Cortex of kidney (tissue), 1 donor: Measurements from ENCODE around the gene SYNPR.

ENCODE experiments used
- DNase-seq: peaks from one replicate; lab custom pipeline; 2025; lab: John Stamatoyannopoulos, UW

The SYNPR gene

DNA sequence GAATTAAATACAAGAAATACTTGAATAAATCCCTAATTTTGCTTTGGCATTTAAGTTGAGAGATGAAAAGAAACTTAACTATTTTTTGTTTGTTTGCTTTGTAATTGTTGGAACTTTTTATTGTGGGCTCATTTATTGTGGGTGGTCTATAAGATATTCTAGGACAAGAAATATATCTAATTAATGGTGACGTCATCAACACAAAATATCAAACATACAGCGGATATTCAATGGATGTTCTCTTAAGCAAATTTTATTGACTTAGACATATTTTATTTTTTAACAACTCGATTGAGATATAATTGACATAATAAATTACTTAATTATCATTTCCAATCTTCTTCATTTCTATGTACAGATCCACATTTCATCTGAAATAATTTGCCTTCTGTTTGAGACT, 30.0 kb downstream of the SYNPR start:
- DNase-seq = no peak

DNA sequence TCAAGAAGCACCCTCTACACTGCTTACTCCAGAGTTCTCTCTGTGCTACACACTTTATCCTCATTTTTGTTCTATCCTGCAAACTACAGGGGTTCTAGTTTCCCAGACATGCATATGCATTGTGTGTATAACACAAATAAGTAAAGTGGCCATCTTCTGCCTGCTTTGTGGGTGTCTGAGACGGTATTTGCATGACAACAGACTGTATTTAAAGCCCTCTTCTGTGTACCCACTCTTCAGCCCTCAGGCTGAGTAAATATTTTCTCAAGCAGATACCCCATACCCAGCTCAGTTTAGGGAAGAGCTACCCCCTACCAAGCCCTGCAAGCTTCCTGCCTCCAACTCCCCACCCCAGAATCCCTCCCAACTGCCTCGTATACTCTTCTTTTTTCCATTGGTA, 31.7 kb downstream of the SYNPR start:
- no peak for DNase-seq

DNA sequence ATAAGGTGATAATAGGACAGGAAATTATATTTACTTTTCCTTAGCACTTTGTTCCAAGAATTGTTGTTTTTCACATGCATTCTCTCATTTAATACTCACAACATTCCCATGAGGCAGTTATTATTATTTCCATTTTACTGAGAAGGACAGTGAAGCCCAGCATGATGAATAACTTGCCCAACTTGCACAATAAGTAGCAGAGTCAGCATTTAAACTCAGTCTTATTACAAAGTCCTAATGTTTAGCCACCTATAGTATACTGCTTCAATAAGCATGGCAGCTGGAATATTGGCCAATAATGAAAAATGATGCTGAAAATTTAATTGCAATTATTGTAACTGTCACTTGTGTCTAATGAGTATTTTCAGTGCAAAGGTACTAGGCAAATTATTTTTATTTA, 45.7 kb downstream of the SYNPR start:
- no peak for DNase-seq

DNA sequence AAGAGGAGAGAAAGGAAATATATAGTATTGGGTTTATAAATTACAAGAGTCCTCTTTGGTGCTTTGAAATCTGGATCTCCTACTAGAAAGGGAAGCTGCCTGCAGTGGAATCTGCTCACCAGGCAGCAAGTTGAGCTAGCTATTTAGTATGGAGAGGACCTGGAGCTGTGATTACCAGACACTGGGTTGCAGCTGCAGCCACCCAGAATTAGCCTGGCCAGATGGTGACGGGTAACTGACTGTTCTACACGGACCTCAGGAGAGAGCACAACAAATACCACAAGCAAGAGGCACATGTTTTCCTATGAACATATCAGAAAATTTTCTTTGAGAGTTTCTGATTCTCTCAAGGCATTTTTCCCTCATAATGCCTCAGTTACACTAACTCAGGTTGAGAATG, 46.5 kb downstream of the SYNPR start:
- no peak for DNase-seq

DNA sequence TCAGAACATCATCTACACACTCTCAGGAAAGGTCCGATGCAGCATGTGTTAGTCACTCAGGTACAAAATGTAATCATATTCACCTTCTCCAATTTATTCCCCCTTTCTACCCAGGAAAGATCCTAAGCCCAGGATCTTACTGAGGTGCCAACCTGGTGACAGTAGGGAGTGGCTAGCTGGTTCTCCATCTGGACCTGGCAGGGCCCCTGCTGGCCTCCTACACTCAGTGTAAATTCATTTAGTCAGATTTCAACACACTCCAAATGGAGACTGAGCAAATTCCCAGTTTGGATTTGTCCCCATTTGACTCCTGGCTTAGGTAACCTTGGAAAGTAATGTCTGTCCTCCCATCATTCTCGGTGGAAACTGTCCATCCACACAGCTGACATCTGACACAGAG, 47.3 kb downstream of the SYNPR start:
- DNase-seq = no peak

DNA sequence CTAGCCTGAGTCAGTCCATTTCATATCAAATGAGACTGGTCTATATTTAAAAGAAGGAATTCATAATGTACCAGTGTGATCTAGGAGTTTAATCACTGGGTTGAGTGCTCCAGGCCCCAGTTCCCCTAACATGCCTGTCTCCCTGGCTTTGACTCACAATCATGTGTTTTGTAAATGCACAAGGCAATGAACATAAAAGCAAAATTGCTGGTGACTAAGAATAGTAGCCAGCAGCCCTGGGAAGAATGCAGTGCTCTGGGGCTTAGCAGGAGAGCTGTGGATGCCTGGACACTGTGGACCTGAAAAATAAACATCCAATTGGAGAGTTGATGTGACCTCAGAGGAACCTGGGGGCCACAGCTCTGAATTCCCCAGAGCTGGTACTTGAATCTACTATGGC, 50.3 kb downstream of the SYNPR start:
- no peak for DNase-seq

DNA sequence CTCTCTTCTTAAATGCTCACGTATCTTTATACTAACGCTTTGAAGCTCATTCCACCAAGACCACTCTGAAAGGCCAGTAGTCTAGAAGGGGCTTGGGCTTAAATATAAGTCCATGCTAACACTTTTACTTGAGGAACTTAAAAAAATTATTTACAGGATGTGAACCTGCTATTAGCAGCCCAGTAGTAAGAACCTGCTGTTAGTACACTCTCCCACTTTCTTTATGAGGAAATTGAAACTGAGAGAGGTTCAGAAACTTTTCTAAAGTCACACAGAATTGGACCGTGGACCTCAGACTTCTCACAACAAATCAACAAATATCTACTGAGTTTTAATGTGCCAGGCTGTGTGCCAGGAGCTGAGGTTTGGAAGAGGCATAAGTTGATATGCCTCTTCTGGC, 53.4 kb downstream of the SYNPR start:
- DNase-seq = no peak

DNA sequence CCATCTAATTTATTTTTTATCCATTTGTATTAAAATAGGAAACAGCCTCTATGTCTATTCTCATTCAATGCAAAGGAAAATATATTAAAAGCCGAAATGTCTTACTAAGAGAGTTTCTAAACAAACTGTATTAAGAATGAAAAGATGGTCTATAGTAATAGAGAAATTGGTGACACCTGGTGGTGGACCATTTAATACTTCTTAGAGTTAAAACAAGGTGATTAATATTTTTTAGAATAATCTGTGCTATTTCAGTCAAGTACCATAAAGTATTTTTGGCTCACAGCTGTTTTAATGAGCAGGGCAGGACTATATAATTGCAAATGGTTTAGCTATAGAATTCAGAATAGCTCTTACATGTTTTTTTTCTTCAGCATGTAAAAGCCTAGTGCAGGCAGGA, 55.7 kb downstream of the SYNPR start:
- no peak for DNase-seq

DNA sequence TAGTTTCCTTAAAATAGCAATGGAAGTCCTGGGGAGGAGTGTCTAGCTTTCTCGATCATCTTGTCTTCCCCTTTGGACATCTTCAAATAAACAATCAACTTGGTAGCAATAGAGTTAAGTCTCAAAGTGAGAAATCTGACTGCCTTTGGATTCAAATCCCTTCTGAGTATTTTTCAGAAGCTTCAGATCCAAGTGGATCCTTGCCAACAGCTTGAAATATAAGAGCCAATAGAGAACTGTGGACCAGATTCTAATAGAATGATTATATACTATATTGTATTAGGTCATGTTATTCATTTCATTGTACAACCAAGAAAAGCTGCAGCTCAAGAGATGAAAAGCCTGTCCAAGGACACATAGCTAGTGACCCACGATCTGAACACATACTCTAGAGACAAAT, 60.2 kb downstream of the SYNPR start:
- DNase-seq = no peak

DNA sequence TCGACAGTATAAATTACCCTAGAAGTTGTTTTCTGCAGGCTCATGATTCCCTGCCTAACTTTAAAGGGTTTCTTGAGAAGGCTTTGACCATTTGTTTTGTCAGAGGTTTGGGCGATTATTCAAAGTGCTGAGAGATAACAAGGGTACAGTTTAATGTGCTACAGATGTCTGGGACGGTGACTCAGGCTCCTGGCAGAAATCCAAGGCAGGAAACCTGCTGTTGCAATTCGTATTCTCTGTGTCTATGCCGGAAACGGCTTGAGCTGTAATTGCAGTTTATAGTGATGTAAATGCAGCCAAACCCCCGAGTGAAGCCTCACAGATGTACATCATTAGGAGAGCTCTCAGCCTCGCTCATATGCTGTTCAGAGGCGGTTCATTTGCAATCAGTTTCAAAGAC, 65.6 kb downstream of the SYNPR start:
- DNase-seq = no peak

DNA sequence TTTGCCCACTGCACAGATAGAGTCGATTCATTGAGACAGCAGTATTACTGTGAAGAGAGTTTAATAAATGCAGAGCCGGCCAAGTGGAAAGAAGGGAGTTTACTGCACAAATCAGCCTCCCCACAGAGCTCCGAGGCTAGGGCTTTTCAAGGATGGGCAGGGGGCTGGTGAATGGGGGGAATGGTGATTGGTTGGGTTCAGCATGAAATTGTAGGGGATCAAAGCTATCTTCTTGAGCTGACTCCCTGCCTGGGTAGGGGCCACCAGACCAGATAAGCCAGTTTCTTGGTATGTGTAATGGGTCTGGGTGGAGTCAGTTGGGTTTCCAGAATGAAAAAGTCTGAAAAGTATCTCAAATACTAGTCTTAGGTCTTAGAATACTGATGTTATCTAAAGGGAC, 66.6 kb downstream of the SYNPR start:
- no peak for DNase-seq

DNA sequence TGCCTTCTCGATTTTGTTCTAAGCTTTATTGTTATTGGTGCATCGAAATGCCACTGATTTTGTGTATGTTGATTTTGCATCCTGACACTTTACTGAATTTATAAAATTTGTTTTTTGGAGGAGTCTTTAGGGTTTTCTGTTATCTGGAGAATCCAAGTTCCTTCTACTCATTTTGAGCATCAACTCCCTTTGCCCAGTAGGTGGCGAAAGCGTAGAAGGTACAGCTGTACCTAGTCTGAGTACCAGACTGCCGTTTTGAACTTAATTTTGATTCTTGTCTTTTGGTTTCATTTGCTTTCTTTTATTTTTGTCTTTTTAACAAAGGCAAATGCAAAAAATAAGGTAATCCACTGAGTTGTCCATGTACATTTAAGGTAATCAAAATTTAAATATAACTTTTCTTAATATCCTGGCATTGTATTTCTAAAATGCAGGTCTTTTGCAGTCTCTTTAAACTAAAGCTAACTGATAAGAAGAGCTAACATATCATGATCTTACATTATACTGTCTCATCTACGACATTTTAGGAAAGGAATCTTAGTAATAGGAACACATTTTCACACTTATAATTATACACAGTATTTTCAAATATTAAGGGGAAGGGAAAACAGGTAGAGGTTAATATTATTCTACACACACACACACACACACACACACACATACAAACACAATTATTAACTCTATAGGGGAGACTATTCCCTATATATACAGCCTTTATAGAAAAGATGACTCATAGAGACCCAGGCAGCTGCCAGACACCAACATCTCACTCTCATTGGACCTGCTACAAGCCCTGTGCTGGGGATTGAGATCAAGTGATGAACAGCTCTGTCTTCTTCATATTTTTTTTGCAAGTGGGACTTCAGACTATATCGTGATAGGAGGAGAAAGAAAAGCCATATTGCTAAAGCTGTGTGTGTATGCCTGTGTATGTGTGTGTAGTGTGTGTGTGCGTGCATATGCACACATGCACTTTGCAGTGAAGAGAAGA, 71.8 kb downstream of the SYNPR start:
- DNase-seq = no peak

DNA sequence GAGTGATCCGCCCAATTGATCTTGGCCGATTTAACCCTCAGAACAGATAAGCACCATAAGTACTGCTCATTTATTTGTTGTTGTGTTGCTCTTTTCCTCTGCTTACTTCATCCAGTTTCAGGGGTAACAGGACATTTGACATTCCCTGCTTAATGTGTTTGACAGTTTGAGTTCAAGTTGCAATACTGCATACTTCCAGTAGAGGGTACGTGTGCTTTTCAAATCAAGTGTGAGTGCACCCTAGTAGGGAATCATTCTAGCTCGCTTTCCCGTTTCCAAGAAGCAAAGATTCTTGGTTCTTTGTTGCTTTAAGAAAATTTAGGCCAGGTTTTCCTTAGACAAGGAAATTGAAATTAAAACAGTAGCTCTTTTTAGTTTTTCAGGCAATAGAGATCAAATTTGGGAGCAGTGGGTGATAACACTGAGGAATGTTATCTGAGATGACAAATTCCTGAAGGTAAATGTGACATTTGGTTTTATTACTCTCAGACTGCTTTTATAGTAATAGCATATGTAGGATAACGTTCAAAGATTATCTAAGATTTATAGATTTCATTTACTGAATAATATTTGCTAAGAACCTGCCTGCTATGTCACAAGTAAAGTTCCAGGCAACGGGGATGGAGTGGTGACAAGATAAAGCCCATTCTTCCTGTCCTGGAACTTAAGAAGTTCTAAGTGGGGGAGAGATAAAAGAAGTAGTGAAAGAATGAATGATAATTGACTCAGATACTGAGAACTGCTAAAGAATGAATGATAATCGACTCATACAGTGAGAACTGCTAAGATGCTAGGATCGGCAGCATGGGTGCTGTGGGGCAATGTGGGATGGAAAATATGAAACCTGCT, 73.3 kb downstream of the SYNPR start:
- DNase-seq = no peak

DNA sequence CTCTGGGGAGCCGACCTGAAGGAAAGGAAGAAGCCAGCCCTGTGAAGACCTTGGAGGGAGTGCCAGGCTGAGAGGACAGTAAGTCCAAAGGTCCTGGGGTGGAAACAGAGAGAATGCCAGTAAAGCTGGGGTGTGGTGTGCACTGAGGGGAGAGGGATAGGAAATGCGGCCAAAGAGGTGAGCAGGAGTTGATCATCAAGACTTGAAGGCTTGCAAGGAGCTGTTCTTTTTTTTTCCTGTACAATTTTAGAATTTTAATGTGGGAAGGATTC, 73.8 kb downstream of the SYNPR start:
- DNase-seq = no peak

DNA sequence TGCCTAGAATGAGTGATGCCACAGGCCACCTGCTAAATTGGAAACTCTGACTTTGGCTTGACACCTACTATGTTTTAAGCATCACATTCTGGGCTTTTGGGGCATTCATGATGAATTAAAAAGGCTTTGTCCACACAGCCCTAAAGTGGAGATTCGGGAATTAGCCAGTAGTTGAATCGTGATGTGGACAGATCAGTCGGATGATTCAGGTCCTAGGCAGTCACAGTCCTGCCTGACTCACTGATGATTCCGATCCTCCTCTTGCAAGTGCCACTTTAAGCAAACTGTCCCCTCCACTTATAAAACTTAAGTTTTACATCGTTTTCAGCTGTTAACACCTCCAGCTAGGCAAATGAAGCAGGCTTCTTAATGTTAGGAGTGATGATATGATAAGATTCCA, 75.3 kb downstream of the SYNPR start:
- DNase-seq = no peak

DNA sequence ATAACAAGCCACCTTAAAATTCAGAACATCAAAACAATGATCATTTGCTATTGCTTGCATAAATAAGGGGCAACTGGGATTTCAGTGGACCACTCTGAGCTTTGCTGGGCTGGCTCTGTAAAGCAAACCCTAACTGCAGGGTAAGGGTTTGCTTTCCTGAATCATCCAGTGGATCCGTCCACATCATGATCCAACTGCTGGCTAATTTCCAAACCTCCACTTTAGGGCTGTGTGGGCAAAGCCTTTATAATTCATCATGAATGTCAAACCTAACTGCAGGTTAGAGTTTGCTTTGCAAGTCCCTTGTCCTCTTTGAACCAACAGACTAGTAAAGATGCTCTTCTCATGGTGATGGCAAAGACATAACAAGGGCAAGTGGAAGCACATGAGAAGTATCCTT, 76.1 kb downstream of the SYNPR start:
- no peak for DNase-seq

DNA sequence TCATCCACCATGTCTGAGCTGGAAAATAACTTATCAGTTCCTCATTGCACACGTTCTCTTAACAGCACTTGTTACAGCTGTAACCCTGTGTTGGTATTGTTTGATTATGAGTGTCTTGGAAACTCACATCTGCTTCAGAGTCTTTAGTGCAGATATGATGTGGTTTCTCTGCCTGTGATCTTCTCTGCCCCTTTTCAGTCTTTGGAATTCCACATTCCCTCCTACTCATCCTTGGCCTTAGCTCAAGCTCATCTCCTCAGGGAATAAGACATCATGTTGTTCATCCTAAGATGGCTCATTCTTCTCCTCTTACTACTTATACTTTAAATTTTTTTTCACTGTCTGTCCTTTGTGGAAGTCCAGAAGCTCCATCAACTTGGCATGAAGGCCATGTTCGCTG, 77.7 kb downstream of the SYNPR start:
- no peak for DNase-seq

DNA sequence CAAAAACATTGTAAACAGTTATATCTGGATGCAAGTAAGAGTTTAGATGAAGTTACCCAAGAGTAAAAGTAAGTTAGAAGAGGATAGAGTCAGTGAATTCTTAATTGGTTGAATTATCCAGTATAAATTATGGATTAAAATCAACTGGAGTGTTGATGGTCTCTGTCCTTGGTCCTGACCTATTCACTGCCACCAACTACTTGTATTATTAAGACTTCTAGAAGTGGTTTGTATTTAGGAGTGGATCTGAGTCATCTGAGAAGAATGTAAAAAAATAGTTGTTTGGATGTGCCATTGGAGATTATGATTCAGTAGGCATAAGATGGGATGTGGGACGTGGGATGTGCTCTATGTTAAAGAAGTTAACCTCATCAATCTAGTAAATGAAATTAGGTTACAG, 86.4 kb downstream of the SYNPR start:
- DNase-seq = no peak

DNA sequence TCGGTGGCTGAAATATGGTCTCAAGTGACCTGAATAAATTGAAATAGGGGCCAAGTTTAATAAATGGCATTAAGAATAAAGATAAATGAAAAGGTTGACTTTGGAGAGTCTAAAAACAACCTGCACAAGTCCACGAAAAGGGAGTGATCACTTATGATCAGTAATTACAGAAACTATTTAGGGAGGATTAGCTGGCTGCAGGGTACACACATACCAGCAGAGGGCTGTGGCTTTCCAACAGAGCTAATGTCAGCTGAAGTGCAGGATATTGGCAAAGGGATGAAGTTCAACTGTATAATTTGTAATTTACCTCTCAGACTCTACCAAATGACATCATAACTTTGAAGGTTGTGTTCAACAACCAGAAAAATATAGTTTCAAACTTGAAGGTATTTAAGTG, 86.8 kb downstream of the SYNPR start:
- no peak for DNase-seq

DNA sequence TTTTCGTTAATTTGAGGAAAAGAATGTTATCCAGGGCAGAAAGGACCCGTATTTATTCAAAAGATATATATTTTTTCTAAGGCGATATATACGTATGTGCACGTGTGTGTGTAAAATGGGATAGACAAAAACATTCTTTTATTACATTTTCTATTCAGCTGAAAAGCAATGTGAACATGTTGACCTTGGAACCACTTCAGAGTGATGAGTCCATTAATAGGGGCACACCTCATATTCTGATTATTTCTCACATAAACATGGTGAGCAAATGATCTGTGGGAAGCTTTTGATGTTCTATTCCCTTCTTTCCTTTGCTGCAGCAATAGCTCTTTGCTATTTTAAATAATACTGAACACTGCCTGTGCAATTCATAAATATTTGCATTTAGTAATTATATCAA, 87.6 kb downstream of the SYNPR start:
- no peak for DNase-seq

DNA sequence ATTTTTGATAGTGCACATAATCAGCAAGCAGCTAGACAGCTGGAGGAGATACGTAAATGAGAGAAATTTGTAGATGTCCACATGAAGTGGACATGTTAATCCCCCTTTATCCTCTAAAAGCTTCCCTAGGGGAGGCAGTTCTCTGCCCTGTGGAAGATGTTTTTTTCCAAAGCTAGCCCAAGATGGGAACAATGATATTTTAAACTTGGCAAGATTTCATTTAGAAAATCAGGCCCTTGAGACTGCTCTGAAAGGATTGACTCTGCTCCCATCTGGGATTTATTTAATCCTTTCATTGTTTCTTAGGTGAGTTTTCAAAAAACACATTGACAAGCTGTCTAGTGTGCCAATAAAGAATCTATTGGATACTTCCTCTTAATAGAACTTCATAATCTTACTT, 92.0 kb downstream of the SYNPR start:
- no peak for DNase-seq

DNA sequence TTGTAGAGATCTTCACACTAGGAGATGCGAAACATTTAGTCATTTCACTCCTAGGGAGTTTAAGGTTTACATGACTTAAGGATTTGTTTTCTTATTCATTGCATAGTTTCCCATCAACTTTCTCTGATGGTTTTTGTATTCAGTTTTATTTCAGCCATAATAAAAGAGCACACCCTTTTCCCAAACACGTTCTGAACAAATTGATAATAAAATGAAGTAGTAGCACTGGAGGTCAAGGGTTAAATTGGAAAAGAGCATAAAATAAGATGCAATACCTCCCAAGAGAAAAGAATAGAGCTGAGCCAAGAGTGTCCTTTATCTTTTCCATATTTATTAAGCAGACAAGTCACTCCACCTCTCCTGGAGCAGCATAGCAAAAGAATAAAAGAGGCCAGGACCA, 104.9 kb downstream of the SYNPR start:
- no peak for DNase-seq

DNA sequence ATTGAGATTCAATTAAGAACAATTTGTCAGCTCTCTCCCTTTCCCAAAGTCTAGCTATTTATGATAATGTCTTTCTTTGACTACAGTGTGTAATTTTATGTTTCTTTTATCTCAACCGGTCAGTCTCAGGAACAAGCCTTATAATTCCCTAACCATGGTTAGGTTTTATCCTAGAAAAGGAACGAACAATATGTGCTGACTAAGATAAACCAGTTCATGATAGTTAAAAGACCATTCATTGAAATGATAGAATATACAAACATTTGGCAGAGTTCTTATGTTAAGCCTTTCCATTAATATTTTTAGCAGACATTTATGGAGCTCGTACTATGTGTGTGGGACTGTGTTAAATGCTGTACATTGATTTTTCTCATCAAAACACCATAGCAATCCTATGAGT, 106.3 kb downstream of the SYNPR start:
- DNase-seq = no peak

DNA sequence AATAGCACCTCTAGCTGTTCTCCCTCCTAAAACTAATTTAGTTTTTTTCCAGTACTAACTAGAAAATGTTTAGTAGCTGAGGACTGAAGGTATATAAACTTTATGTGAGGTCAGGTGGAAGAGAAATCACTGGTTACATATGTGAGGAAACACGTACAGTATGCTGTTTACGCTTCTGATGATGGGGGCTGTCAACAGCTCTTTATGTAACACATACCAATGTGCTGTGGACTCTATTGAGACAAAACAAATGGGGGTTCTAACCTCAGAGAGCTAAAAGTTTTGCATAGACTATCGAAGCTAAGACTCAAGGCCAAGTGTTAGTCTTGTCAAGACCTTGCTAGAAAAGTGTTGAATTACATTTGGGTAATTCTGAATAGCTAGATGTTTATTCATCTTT, 107.5 kb downstream of the SYNPR start:
- DNase-seq = no peak
